Endometrium (tissue), 2 donors: ENCODE results near the gene BRD2.
"Not testable (repeated sequence)": the region's sequence is repeated elsewhere in the genome, so short reads cannot be mapped to it uniquely, and the experiment has no call there.

Experiments
- FAIRE-seq: peaks from 2 replicates; lab custom pipeline; 2012; peaks lifted over from hg19 to GRCh38; lab: Jason Lieb, UNC
- donor health status: control.
- donor health status: control.

Gene BRD2

DNA sequence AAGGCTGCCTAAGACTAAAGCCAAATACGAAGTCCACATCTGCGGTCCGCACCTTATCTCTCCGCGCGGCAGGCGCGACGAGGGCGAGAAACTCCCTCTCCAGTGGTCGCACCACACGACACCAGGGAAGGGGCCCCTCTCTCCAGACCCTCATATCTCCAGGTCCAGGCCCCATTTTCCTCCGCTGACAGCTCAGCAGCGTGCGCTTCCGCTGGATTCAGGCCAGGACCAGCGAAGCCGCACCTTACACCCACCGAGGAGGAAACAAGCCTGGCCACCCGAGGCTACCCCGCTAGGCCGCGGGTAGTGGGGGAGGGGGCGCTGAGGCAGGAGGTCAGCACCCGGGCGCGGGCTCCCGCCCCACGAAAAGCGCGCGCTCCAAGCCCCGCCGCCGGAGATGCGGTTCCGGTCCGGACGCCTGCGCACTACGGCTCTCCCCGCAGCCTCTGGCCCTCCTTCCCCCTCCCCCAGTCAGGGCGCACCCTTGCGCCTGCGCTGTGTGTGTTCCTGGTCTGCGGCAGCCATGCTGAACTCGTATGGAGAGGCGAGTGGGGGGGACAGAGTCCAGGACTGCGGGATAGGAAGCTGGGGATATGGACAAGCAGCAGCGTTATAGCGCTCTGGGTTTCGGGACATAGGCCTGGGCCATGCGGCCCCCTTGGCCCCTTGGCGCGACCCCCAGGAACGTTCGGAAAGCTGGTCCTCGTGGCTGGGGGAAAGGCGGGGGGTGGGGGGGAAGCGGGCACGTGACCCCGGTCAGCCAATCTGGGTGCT lies at the start of gene BRD2:
Gene BRD2, plus strand, starts transcription at position 502 of the 774 bp plus-strand sequence. CDS start 4,305 bp downstream, outside the sequence.
- no peak for FAIRE-seq

DNA sequence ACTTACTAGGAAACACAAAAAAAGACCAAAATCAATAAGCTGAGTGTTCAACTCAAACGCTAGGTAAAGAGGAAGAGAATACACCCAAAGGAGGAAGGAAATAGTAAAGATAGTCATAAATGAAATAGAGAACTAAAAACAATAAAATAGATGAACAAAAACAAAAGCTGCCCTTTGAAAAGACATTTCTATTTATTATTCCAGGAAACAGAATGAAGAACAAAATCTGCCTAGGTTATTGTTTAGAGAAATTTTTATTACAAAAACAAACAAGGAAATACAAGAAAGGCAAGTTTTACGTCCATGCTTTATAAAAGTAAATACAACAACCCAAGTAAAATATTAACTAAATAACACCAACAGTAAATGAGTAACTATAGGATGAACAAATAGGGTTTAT lies 47.7 kb upstream of the BRD2 start:
- peak; percentile 74 for FAIRE-seq

- no peak for FAIRE-seq
Observed at GRCh38 chr6:32922083-32922482, 46.3 kb upstream of the BRD2 start.

DNA sequence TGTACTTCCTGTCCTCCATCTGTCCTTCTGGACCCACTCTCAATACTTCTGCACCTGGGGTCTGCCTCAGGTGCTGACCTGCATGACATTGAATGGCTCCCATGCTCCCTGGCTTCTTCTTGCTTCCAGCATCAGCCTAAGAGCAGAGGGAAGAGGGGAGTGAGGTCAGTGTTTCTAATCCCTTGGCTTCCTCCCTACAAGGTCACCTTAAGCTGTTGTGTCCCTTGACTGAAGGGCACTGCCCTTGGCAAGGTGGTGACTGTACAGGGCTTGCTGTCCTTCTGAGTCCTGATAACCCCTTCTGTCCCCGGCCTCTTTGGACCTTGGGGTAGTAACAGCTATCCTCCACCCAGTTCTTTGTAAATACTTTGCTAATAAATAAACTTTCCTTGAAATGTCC lies 37.2 kb upstream of the BRD2 start:
- no peak for FAIRE-seq

DNA sequence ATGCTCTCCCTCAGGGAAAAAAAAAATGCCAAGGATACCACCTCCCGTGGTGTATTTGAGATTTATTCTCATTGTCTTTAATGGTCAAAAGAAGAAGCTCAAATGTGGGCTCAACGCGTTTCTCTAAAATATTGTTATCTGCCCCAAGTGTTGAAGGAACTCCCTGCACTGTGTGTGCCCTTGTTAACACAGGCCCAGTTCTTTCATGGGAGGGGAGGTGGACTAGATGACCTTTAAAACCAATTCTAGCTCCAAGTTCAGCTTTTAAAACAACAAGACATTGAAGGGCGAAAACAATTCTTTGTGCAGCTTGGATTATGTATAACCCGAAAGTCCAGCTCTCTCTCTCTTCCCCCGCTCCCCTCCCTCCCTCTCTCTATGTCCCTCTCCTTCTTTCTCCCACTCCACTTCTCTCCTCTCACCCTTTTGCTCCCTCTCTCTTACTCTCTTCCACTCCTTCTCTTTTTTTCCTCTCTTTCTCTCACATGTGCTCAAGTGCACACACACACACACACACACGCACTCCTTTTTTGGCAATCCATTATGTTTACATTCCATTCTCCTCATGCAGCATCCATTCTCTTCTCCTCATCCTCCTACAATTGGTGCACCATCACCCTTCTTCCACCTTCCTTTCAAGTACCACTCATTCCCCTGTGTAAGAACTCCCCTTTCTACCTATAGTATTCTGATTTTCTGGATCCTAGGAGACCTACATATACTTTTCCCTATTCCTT lies 36.1 kb upstream of the BRD2 start:
- no peak for FAIRE-seq

- no peak for FAIRE-seq
Observed at GRCh38 chr6:32933661-32934085, 34.7 kb upstream of the BRD2 start.

- no peak for FAIRE-seq
Observed at GRCh38 chr6:32935551-32936238, 32.7 kb upstream of the BRD2 start.

- no peak for FAIRE-seq
Observed at GRCh38 chr6:32936239-32937152, 31.9 kb upstream of the BRD2 start.

GRCh38 chr6:32937230-32937633 lies 31.2 kb upstream of the BRD2 start:
- no peak for FAIRE-seq

DNA sequence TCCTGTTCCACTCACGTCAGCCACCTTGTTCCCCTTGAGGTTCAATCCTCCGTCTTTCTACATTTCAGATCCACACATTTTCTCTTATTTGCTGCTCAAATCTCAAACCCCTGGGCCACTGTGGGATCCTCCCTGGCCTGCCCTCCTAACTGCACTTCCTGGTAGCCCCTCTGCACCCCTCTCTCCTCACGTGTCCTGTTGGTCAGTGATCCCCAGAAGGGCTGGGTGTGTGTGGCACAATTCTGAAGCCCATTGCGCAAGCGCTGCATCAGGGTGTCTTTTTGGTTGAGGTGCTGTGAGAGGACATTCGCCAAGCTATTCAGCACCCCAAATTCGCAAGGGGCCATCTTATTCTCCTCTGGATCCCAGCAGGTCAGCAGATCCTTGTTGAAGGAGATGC lies 29.9 kb upstream of the BRD2 start:
- FAIRE-seq, result no peak

DNA sequence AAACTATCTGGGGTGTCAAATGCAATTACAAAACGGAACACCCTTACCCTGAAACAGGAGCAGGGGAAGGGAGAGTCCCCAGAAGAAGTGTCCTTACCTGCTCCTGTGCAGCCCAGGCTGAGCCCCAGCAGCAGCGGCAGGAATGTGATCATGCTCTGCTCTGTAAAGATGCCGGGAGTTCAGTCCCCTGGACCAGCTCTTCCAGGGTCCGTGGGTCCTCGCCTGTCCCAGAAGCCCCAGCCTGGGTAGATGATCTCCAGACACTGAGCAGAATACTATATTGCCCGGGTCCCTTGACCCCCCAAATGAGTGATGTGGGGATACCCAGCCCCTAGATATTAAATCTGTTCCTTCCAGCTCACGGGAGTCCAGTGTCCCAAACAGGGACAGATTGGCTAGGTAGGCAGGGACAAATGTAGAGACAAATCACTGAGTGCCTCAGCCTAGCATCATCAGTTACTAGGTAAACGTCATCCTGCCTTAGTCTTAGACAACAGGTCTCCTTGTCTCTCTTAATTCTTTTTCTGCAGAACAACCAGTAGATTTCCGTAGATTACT lies 27.7 kb upstream of the BRD2 start, which contains the start of gene HLA-DMB:
Gene HLA-DMB, minus strand, starts transcription at position 373 of the 558 bp plus-strand sequence. Its CDS starts 221 bp downstream, at position 152.
- FAIRE-seq, result peak; percentile 35

- no peak for FAIRE-seq
Observed at GRCh38 chr6:32941214-32941768, 27.1 kb upstream of the BRD2 start.

DNA sequence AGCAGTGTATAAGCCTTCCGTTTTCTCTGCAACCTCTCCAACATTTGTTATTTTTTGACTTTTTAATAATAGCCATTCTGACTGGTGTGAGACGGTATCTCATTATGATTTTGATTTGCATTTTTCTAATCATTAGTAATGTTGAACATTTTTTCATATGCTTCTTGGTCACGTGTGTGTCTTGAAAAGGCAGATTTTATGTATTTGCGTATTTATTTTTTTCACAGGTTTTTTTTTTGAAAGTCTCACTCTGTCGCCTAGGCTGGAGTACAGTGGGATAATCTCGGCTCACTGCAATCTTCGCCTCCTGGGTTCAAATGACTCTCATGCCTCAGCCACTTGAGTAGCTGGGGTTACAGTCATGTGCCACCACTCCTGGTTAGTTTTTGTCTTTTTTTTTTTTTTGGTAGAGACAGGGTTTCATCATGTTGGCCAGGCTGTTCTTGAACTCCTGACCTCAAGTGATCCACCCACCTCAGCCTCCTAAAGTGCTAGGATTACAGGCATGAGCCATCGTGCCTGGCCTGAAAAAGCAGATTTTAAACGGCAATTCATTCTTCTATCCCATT lies 25.8 kb upstream of the BRD2 start:
- FAIRE-seq, result not testable (repeated sequence)

- FAIRE-seq, result no peak
Observed at GRCh38 chr6:32943864-32944649, 24.3 kb upstream of the BRD2 start.

GRCh38 chr6:32945108-32945760 lies 23.2 kb upstream of the BRD2 start:
- FAIRE-seq, result no peak

DNA sequence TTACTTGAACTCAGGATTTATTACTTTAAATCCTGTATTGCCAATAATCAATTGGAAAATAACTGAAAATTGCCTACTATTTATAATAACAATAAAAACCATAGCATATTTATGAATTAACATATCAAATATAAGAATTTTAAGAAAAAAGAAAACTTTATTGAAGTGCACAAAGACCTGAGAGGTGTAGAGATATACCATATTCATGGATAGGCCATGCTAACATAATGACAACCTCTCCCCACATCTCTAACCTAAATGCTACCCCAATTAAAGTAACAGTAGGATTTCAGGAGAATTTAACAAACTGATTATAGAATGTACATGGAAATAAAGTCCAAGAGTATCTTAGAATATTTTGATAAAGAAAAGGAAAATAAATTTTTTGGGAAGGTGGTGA lies 22.4 kb upstream of the BRD2 start:
- FAIRE-seq, result no peak

DNA sequence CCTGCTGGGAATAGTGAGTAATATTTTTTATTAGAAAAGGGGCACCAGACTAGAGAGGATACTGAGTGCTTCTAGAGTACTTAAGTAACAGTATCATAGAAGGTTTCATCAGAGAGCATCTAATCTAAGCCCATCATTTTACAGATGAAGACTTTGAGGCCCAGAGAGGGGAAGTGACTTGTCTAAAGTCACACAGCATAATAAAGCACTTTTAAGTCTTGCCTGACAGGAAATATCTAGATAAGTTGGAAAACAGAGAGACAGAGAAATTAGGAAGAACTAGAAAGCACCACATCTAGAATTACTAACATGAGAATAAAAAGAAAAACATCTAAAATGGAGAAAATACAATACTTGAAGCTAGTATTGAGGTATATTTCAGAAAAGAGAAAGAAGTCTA lies 21.5 kb upstream of the BRD2 start:
- FAIRE-seq, result no peak

- no peak for FAIRE-seq
Observed at GRCh38 chr6:32947552-32948465, 20.6 kb upstream of the BRD2 start.
